T47D (cell line): Measurements from ENCODE around the gene ACRV1.

Experiments used
- DNase-seq, 2 experiments: peaks; one replicate each; pipeline versions ENCODE4 v3.0.0 to v3.0.0-alpha.2; 2011 to 2012; ENCODE audit warnings: low read depth in 1 of 2, low spot score in 1 of 2
- JUND ChIP-seq: IDR thresholded peaks from 2 replicates; pipeline ENCODE4 v1.6.1; 2012; ENCODE audit warnings: low read depth
- in situ Hi-C: cut with HindIII; loops from 2 replicates; pipeline ENCODE4 v1.10.0; 2016; ENCODE audit warnings: low sequenced_read_pairs, low pct_unique_long_range_greater_than_20kb

ACRV1 gene

DNA sequence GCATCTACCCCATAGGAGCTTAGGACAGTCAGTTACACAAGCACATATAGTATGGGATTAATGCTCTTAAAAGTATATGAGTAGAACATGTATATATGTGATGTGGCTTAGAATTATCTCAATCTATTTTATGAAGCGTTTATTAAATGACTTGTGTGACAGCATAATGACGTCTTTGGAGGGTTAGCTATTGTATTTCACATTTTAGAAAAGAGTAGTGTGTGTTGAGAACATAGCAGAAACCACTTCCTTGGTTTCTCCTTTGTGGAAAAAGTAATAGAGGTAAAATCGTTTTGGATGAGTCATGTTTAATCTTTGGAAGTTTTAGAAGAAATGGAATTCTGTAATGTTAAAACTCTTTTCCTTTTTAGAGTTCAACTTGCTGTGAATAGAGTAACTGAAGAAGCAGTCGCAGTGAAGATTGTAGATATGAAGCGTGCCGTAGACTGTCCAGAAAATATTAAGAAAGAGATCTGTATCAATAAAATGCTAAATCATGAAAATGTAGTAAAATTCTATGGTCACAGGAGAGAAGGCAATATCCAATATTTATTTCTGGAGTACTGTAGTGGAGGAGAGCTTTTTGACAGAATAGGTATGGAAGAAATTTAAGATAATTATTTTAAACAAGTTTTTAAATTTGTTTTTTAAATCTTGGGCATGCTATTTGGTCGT, 53.3 kb downstream of the ACRV1 start:
- in situ Hi-C loops: no loop called here
- TF ChIP-seq JUND: no peak
- DNase-seq: no peak

GRCh38 chr11:125626288-125626950, 54.2 kb downstream of the ACRV1 start:
- DNase-seq: peak; percentile 46 to 97
- TF ChIP-seq JUND: no peak
- in situ Hi-C loops: no loop called here

DNA sequence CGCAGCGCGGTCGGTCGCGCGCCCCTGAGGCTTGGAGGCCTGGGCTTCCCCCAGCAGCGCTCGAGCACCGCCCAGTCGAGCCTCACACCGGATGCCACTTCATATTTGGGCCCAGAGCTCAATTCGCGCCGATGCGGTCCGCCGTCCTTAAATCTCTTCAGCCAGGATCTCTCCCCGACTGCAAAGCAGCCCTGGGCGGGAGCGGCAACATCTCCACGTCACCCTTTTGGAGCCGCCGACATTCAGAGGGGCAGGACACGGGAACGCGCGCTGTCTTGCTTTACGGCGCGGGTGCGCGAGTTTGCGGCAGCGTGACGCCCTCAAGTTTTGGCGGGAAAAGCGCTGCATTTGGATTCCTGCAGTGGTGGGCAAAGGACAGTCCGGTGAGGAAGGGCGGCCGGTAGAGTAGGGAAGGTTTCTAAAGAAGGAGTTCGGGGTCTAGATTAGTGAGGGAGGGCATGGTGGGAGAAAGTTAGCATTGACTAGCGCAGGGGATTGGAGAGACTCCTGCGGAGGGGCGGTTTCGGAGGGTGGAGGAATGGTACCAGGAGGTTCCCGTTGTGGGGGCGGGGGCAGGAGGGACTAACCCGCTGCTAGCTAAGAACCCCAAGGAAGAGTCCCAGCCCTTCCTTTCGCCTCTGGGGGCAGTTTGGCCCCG, 54.9 kb downstream of the ACRV1 start:
- no peak; the same call in 1 of the 2 replicates for TF ChIP-seq JUND
- peak; percentile 78 to 98 for DNase-seq
- in situ Hi-C loops: no loop called here

- TF ChIP-seq JUND: no peak
- in situ Hi-C loops: no loop called here
- no peak for DNase-seq
Observed at GRCh38 chr11:125625225-125625629, 55.4 kb downstream of the ACRV1 start.

- no peak for DNase-seq
- no peak for TF ChIP-seq JUND
- in situ Hi-C loops: no loop called here
Observed at GRCh38 chr11:125624756-125625213, 55.9 kb downstream of the ACRV1 start, which contains the start of gene CHEK1. Gene CHEK1, plus strand, starts transcription at chr11:125625163. Its CDS starts 1,606 bp downstream, at chr11:125626769.

GRCh38 chr11:125623064-125623463, 57.6 kb downstream of the ACRV1 start:
- in situ Hi-C loops: no loop called here
- DNase-seq: no peak
- no peak for TF ChIP-seq JUND

GRCh38 chr11:125621995-125622394, 58.7 kb downstream of the ACRV1 start:
- no peak for TF ChIP-seq JUND
- in situ Hi-C loops: no loop called here
- DNase-seq: no peak
